ENCODE results near the gene OR10H4. TPM values are rescaled to one million over a fixed set of nuclear protein-coding genes. Genes with fewer than 3 reads are reported as not detected.
A peak's percentile ranks its signal among the peaks of the same experiment; 100 is the strongest.
"Not testable (repeated sequence)": the region's sequence is repeated elsewhere in the genome, so short reads cannot be mapped to it uniquely, and the experiment has no call there.

Gene OR10H4
- total RNA-seq, 2 experiments from 2014 or later, result not detected

DNA sequence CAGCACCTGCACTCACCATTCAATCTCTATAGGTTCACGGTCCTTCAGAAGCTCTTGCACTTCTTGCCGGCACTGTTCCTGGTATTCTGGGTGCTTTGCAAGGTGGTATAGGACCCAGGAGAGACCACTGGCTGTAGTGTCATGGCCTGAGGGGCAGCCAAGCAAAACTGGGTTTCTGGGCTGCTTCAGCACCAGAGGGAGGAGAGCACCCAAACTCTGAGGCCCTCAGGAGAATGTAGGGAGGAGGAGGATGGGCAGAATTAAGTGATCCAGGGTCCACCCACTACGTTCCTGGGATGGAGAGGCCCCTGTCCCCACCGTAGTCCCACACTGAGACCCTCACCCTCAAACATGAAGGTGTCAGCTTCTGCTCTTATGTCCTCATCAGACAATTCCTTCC lies 26.8 kb upstream of the OR10H4 start:
- intact Hi-C loops (cut with micrococcal nuclease), result no loop called here
- H3K9me3 Mint-ChIP-seq, result no peaks in the 10 kb centered on the region

GRCh38 chr19:15923702-15924101 lies 25.1 kb upstream of the OR10H4 start:
- no peak overlapping the region for H3K4me3 Mint-ChIP-seq
- H3K27me3 Mint-ChIP-seq (ENCODE audit: low read depth), result peaks cover 43% of the 10 kb centered on the region
- no peaks in the 10 kb centered on the region for H3K36me3 Mint-ChIP-seq (ENCODE audit: low read depth)
- no peaks in the 10 kb centered on the region for H3K9me3 Mint-ChIP-seq
- no peak for DNase-seq
- intact Hi-C loops (cut with micrococcal nuclease), result no loop called here
- no peak overlapping the region for H3K27ac Mint-ChIP-seq
- H3K4me1 Mint-ChIP-seq (ENCODE audit: low read depth), result no peaks in the 10 kb centered on the region
- CTCF ChIA-PET, result no interaction called here

More for the DNA sequence above, 26.8 kb upstream of the OR10H4 start:
- Mint-ChIP-seq H3K27ac (no peak overlapping the region), H3K36me3 (ENCODE audit: low read depth) (no peaks in the 10 kb centered on the region), H3K4me3 (no peak overlapping the region), H3K27me3 (ENCODE audit: low read depth) (peaks cover 40% of the 10 kb centered on the region), H3K4me1 (ENCODE audit: low read depth) (no peaks in the 10 kb centered on the region)
- CTCF ChIA-PET, result no interaction called here
- no peak for DNase-seq

DNA sequence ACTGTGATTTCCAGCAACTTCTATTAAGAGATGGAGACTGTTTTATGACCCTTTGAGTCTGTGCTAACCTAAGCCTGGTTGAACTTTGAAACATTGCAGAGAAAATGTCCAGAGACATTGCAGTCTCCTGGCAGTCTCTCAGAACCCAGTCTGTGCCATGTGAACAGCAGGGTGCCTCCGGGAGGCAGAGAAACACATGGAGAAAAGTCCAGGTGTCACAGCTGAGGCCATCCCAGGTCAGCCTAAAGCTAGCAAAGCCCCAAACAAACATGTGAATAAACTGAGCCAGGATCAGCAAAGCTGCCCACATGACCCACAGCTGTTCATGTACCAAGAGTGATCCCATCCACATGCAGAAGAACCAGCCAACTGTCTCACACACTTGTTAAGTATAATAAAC lies 22.3 kb upstream of the OR10H4 start:
- intact Hi-C loops (cut with micrococcal nuclease), result no loop called here
- no peaks in the 10 kb centered on the region for H3K4me1 Mint-ChIP-seq (ENCODE audit: low read depth)
- no peak overlapping the region for H3K4me3 Mint-ChIP-seq
- peaks cover 5% of the 10 kb centered on the region for H3K9me3 Mint-ChIP-seq
- no peak for DNase-seq
- CTCF ChIA-PET, result interaction anchor here (0.6 kb wide), 1 partner anchor 951 kb away, joined by 6 read pairs; no protein-coding TSS in a partner anchor
- peaks cover 5% of the 10 kb centered on the region for H3K36me3 Mint-ChIP-seq (ENCODE audit: low read depth)
- H3K27ac Mint-ChIP-seq, result no peak overlapping the region
- peaks cover 64% of the 10 kb centered on the region for H3K27me3 Mint-ChIP-seq (ENCODE audit: low read depth)

- Mint-ChIP-seq H3K9me3 (peaks cover 5% of the 10 kb centered on the region), H3K27ac (no peak overlapping the region), H3K4me3 (no peak overlapping the region), H3K27me3 (ENCODE audit: low read depth) (peaks cover 59% of the 10 kb centered on the region), H3K36me3 (ENCODE audit: low read depth) (peaks cover 5% of the 10 kb centered on the region), H3K4me1 (ENCODE audit: low read depth) (no peaks in the 10 kb centered on the region)
- CTCF ChIA-PET, result no interaction called here
- DNase-seq, result no peak
- intact Hi-C loops (cut with micrococcal nuclease), result no loop called here
Observed at GRCh38 chr19:15928321-15928720, 20.5 kb upstream of the OR10H4 start.

GRCh38 chr19:15933761-15934331 lies 15.0 kb upstream of the OR10H4 start:
- H3K4me3 Mint-ChIP-seq; H3K4me1 Mint-ChIP-seq (ENCODE audit: low read depth); H3K9me3 Mint-ChIP-seq; intact Hi-C loops (cut with micrococcal nuclease); H3K36me3 Mint-ChIP-seq (ENCODE audit: low read depth); H3K27ac Mint-ChIP-seq; CTCF ChIA-PET: not testable (repeated sequence)
- peak; percentile 65 for DNase-seq
- peaks cover 49% of the 10 kb centered on the region for H3K27me3 Mint-ChIP-seq (ENCODE audit: low read depth)

DNA sequence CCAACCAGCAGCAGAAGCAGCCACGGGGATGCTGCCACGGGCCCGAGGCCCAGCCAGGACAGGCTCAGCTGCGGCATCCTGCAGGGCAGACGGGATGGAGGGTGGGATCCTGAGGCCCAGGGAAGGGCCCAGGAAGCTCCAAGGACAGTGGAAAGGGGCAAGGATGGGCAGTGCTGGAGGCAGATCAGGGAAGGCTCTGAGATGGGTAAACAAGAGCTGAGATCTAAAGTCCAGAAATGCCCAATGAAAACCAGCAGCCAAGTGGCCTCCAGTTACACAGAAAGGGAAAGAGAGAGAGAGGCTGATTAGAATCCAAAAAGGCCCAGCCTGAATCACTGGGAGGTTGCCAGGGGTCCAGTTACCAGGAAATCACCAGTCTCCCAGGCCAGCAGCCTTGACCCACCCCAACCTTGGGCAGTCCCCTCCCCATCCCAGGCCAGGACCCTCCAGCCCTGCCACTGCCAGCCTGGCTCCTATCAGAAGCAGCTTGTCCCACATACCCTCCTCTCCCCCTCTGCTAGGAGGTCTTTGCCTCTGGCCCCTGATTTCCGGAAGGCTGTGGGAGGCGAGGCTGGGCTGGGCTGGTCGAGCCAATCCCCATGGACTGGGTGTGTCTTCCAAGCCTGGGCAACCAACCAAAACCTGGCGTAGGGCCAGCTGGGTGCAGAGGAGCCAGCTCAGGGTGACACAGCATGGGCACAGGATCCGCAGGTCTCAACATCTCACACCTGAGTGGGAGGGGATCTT lies 14.3 kb upstream of the OR10H4 start, which contains the start of gene CYP4F11:
Gene CYP4F11, minus strand, starts transcription at position 198 of the 747 bp plus-strand sequence. Its CDS starts 121 bp downstream, at position 77.
- Mint-ChIP-seq H3K4me1 (ENCODE audit: low read depth) (no peaks in the 10 kb centered on the region), H3K4me3 (no peak within 1 kb of the TSS), H3K27me3 (ENCODE audit: low read depth) (peaks cover 44% of the 10 kb centered on the region), H3K36me3 (ENCODE audit: low read depth) (peaks cover 5% of the 10 kb centered on the region), H3K27ac (peak within 1 kb of the TSS; percentile 30), H3K9me3 (peaks cover 7% of the 10 kb centered on the region)
- no peak for DNase-seq
- intact Hi-C loops (cut with micrococcal nuclease), result no loop called here
- CTCF ChIA-PET, result no interaction called here

DNA sequence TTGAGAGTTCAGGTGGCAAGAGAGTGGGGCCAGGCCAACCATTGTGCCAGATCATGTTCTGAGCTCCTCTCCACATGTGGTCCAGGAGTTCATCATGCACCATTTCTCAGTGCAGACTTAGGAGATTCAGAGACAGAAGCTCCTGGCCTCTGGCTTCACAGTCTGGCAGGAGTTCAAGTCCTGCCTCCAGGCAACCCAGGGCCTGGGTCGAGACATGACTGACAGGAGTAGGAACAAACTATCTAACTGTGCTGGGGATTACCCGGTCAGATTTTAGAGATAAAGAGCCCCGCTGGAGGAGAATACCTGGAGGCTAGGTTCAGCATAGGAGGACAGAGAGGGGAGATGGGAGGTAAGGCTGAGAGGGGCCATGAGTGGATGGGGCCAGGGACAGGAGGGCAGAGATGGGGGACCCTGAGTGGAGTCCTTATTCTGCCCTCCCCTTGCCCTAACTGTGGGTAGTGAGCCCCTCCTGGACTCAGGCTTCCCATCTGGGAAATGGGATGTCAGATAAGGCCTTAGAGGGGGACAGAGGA lies 13.6 kb upstream of the OR10H4 start:
- intact Hi-C loops (cut with micrococcal nuclease), result no loop called here
- DNase-seq, result no peak
- H3K36me3 Mint-ChIP-seq (ENCODE audit: low read depth), result peaks cover 5% of the 10 kb centered on the region

GRCh38 chr19:15936173-15936572 lies 12.6 kb upstream of the OR10H4 start:
- no peaks in the 10 kb centered on the region for H3K4me1 Mint-ChIP-seq (ENCODE audit: low read depth)
- no peak for DNase-seq
- peaks cover 3% of the 10 kb centered on the region for H3K9me3 Mint-ChIP-seq
- peaks cover 34% of the 10 kb centered on the region for H3K27me3 Mint-ChIP-seq (ENCODE audit: low read depth)
- H3K27ac Mint-ChIP-seq, result no peak overlapping the region
- H3K4me3 Mint-ChIP-seq, result no peak overlapping the region
- intact Hi-C loops (cut with micrococcal nuclease), result no loop called here
- CTCF ChIA-PET, result no interaction called here
- peaks cover 1% of the 10 kb centered on the region for H3K36me3 Mint-ChIP-seq (ENCODE audit: low read depth)

More for the DNA sequence above, 13.6 kb upstream of the OR10H4 start:
- Mint-ChIP-seq H3K9me3 (peaks cover 7% of the 10 kb centered on the region), H3K27me3 (ENCODE audit: low read depth) (peaks cover 37% of the 10 kb centered on the region), H3K4me1 (ENCODE audit: low read depth) (no peaks in the 10 kb centered on the region), H3K4me3 (no peak overlapping the region), H3K27ac (no peak overlapping the region)
- CTCF ChIA-PET, result no interaction called here

GRCh38 chr19:15936950-15937349 lies 11.9 kb upstream of the OR10H4 start:
- H3K9me3 Mint-ChIP-seq, result peaks cover 1% of the 10 kb centered on the region
- H3K4me1 Mint-ChIP-seq (ENCODE audit: low read depth), result no peaks in the 10 kb centered on the region
- no peak for DNase-seq
- intact Hi-C loops (cut with micrococcal nuclease), result no loop called here
- H3K27ac Mint-ChIP-seq, result no peak overlapping the region
- H3K36me3 Mint-ChIP-seq (ENCODE audit: low read depth), result no peaks in the 10 kb centered on the region
- CTCF ChIA-PET, result no interaction called here
- peaks cover 33% of the 10 kb centered on the region for H3K27me3 Mint-ChIP-seq (ENCODE audit: low read depth)
- no peak overlapping the region for H3K4me3 Mint-ChIP-seq

- intact Hi-C loops (cut with micrococcal nuclease), result no loop called here
- Mint-ChIP-seq H3K27me3 (ENCODE audit: low read depth) (peaks cover 36% of the 10 kb centered on the region), H3K4me3 (no peak overlapping the region), H3K36me3 (ENCODE audit: low read depth) (no peaks in the 10 kb centered on the region), H3K4me1 (ENCODE audit: low read depth) (no peaks in the 10 kb centered on the region), H3K27ac (no peak overlapping the region), H3K9me3 (peaks cover 1% of the 10 kb centered on the region)
- CTCF ChIA-PET, result no interaction called here
- no peak for DNase-seq
Observed at GRCh38 chr19:15937771-15938170, 11.0 kb upstream of the OR10H4 start.

GRCh38 chr19:15944401-15944800 lies 4.4 kb upstream of the OR10H4 start:
- intact Hi-C loops (cut with micrococcal nuclease), result no loop called here
- peaks cover 37% of the 10 kb centered on the region for H3K27me3 Mint-ChIP-seq (ENCODE audit: low read depth)
- H3K9me3 Mint-ChIP-seq, result peaks cover 10% of the 10 kb centered on the region
- H3K36me3 Mint-ChIP-seq (ENCODE audit: low read depth), result peaks cover 3% of the 10 kb centered on the region
- CTCF ChIA-PET, result no interaction called here
- H3K4me1 Mint-ChIP-seq (ENCODE audit: low read depth), result no peaks in the 10 kb centered on the region
- DNase-seq, result no peak
- no peak overlapping the region for H3K4me3 Mint-ChIP-seq
- H3K27ac Mint-ChIP-seq, result no peak overlapping the region

GRCh38 chr19:15945301-15945700 lies 3.5 kb upstream of the OR10H4 start:
- DNase-seq, result no peak
- H3K4me1 Mint-ChIP-seq (ENCODE audit: low read depth), result no peaks in the 10 kb centered on the region
- no peak overlapping the region for H3K4me3 Mint-ChIP-seq
- H3K36me3 Mint-ChIP-seq (ENCODE audit: low read depth), result peaks cover 3% of the 10 kb centered on the region
- no peak overlapping the region for H3K27ac Mint-ChIP-seq
- intact Hi-C loops (cut with micrococcal nuclease), result no loop called here
- CTCF ChIA-PET, result no interaction called here
- H3K27me3 Mint-ChIP-seq (ENCODE audit: low read depth), result peaks cover 37% of the 10 kb centered on the region
- peaks cover 11% of the 10 kb centered on the region for H3K9me3 Mint-ChIP-seq

DNA sequence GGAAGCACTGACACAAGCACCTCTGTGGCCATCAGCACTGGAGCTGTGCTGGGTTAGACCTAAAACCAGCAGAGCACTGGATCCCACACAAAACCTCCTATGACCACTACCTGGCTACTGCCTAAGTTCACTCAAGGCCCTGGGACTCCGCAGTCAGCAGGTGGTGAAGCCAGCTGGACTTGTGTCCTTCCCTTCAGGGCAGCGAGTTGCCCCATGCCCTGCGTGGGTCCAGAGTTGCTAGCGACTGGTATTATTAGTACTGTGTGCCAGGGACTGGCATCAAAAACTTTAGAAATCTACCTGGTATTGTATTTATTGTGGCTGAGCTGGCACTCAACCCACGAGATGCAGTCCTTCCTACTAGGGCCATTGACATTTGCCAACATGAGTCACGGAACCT lies 6.0 kb downstream of the OR10H4 start:
- no peak for DNase-seq

More for the DNA sequence above, 6.0 kb downstream of the OR10H4 start:
- peaks cover 26% of the 10 kb centered on the region for H3K27me3 Mint-ChIP-seq (ENCODE audit: low read depth)
- CTCF ChIA-PET, result no interaction called here
- no peak overlapping the region for H3K4me3 Mint-ChIP-seq
- no peak overlapping the region for H3K27ac Mint-ChIP-seq
- H3K9me3 Mint-ChIP-seq, result no peaks in the 10 kb centered on the region
- H3K36me3 Mint-ChIP-seq (ENCODE audit: low read depth), result no peaks in the 10 kb centered on the region
- H3K4me1 Mint-ChIP-seq (ENCODE audit: low read depth), result no peaks in the 10 kb centered on the region
- intact Hi-C loops (cut with micrococcal nuclease), result no loop called here
